CD4-positive, alpha-beta T cell treated with Interleukin-12 subunit alpha and Interleukin-12 subunit beta, for 1 hour (primary cell): ENCODE data around the gene HERPUD1.
A peak's percentile ranks its signal among the peaks of the same experiment; 100 is the strongest.
"Not testable (repeated sequence)": the region's sequence is repeated elsewhere in the genome, so short reads cannot be mapped to it uniquely, and the experiment has no call there.

Experiments used
- DNase-seq: peaks from one replicate; pipeline ENCODE4 v3.0.0-alpha.2; 2020

Gene HERPUD1

GRCh38 chr16:56961851-56962281, 29.9 kb downstream of the HERPUD1 start, which contains the start of gene CETP:
CETP (plus strand) TSS chr16:56961950; CDS start chr16:56961980, 30 bp downstream.
- DNase-seq = no peak

- DNase-seq = peak; percentile 93
These were observed 32.6 kb downstream of the HERPUD1 start for GRCh38 chr16:56964243-56965148.

- no peak for DNase-seq
These were observed 33.5 kb downstream of the HERPUD1 start for GRCh38 chr16:56965149-56966092.

GRCh38 chr16:56966093-56966475, 34.1 kb downstream of the HERPUD1 start:
- DNase-seq = no peak

GRCh38 chr16:56967733-56968132, 35.8 kb downstream of the HERPUD1 start:
- no peak for DNase-seq

- DNase-seq = no peak
These were observed 37.8 kb downstream of the HERPUD1 start for GRCh38 chr16:56969769-56970168.

GRCh38 chr16:56970934-56971767, 39.2 kb downstream of the HERPUD1 start:
- no peak for DNase-seq

GRCh38 chr16:56971768-56972043, 39.8 kb downstream of the HERPUD1 start:
- no peak for DNase-seq

GRCh38 chr16:56972403-56973293, 40.7 kb downstream of the HERPUD1 start:
- DNase-seq = no peak

GRCh38 chr16:56973294-56973689, 41.4 kb downstream of the HERPUD1 start:
- no peak for DNase-seq

- not testable (repeated sequence) for DNase-seq
These were observed 42.0 kb downstream of the HERPUD1 start for GRCh38 chr16:56973899-56974298.

- DNase-seq = no peak
These were observed 42.8 kb downstream of the HERPUD1 start for GRCh38 chr16:56974549-56975300.

GRCh38 chr16:56975714-56976113, 43.8 kb downstream of the HERPUD1 start:
- DNase-seq = no peak

GRCh38 chr16:56977216-56977615, 45.3 kb downstream of the HERPUD1 start:
- no peak for DNase-seq

- DNase-seq = no peak
These were observed 46.0 kb downstream of the HERPUD1 start for GRCh38 chr16:56977823-56978430.

- DNase-seq = no peak
These were observed 48.2 kb downstream of the HERPUD1 start for GRCh38 chr16:56980201-56980535.

GRCh38 chr16:56980792-56981724, 49.1 kb downstream of the HERPUD1 start:
- no peak for DNase-seq

- no peak for DNase-seq
These were observed 49.9 kb downstream of the HERPUD1 start for GRCh38 chr16:56981729-56982271.

- no peak for DNase-seq
These were observed 50.8 kb downstream of the HERPUD1 start for GRCh38 chr16:56982695-56983094.
